Erythroblast (primary cell): Measurements from ENCODE around the gene AADAT.
"Not testable (repeated sequence)": the region's sequence is repeated elsewhere in the genome, so short reads cannot be mapped to it uniquely, and the experiment has no call there.

Source experiments
- DNase-seq, 2 experiments: peaks; one replicate each; lab custom pipeline; 2025; lab: John Stamatoyannopoulos, UW
- GATA1 ChIP-seq: IDR thresholded peaks from 2 replicates; pipeline ENCODE4 v1.6.1; 2011; ENCODE audit warnings: low read depth, mild to moderate bottlenecking, control low read depth, low read length, moderate library complexity
- POLR2A ChIP-seq: IDR thresholded peaks from 2 replicates; pipeline ENCODE4 v1.6.1; 2011; ENCODE audit warnings: mild to moderate bottlenecking, low read length

The AADAT gene

DNA sequence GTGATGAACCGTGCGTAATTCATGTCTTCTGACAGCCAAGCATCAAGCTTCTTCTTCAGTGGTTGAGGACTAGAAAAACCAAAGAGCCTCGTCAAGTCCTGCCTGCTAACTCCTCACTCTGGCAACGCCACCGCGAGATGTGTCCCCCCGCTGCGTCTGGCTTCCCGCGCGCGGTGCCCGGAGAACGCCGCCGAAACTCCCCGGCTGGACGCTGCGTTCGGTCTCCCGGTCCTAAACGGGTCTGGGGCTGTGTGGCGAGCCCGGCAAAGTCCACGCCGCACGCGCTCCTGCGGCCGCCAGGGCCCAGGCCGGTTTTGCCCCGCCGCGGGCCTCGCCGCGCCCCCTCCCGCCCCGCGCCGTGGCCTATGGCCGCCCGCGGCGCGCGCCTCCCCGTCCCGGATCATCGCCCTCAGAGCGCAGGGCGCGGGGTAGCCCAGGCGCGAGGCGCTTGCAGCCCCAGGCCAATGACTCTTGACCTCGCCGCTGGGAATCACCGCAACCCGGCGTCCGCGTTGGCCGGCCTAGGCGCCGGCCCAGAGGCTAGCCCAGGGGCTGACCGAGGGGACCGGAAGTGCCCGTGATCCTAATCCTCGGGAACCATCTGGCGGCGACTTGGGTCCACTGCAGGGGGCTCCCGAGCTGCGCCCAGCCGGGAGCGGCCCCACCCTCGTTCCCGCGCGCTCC is at the start of gene AADAT:
TSS of gene AADAT (minus strand) at position 289 of the 684 bp plus-strand sequence. CDS start at position 23, 266 bp downstream.
- TF ChIP-seq POLR2A, result no peak
- TF ChIP-seq GATA1, result no peak
- DNase-seq, result peak; percentile 84 to 86

DNA sequence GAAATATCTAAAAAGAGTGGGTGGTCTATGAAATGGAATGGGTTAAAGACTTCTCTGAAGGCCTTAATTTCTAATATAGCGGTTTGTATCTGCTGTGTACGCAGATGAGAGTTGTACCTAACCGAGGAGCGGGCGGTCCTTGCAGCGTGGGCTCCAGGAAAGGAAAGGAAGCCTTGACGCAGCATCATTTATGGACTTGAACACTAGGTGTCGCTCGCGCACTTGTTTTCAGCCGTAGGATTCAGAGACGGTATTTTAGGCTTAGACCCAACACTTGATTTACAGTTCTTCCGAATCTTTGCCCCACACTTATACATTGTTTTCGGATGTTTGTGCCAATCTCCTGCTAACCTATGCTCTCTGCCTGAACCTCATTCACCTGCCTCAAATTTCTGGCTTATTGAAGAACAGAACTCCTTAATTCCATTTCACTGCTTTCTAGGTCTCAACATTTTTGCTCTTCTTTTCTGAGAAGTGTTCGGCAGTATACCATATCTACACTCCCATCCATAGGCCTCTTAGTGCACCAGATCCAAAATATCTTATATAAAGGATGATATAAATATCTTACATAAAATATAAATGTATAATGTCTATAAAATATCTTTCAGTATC is 48.9 kb upstream of the AADAT start:
- no peak for TF ChIP-seq POLR2A
- no peak for TF ChIP-seq GATA1
- DNase-seq, result peak; percentile 72 to 85

DNA sequence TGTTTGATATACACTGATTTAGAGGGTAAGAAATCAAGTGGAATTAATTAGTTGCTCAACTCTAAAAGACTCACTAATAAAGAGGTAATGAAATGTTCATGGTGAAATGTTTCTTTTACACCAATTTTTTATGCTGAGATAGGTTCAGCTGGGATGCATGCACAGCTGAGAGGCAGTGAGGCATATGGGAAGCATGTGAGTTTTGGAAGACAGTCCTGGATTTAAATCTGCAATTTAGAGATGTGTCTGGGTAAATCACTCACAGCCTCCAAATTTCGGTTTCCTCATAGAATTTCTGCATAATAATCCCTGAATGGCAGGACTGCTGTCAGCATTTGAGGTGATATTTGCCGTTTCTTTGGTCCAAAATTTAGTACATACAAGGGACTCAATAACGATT is 48.2 kb upstream of the AADAT start:
- DNase-seq, result no peak
- no peak for TF ChIP-seq POLR2A
- TF ChIP-seq GATA1, result no peak

DNA sequence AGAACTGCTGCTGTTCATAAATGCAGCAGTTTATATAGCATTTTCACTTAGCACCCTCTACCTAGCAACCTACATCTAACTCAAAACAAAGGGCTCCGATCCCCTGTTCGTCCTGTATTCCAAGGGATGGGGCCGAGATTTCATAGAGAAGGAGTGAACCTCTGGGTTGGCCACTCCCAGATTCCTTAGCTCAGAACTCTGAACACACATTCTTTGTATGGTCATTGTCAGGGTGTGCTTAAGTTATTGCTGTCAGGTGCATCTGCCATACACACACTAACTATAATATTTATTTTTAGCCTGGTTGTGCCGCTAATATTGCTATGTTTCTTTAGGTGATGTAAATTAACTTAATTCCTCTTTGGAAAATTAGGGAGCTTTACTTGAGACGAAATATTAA is 47.7 kb upstream of the AADAT start:
- TF ChIP-seq GATA1 (no peak), POLR2A (no peak)
- DNase-seq, result no peak

DNA sequence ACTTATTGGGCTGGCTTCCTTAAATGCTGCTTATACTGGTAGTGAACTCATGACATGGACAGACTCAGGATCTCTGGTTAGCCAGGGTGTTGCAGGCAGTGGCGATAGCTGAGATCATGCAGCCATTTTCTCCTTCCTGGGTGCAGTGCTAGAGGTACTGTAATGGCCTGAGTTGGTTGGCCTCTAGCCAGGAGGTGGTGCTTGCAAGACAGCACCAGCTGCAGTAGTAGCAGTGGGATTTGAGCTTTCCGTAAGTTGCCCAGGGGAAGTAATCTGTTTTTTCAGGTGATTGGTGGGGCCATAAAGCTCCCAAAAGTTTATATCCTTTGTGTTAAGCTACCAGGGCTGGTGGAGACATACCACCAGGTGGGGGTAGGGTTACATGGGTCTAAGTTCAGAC is 45.1 kb upstream of the AADAT start:
- TF ChIP-seq GATA1 (no peak), POLR2A (no peak)
- DNase-seq, result no peak

DNA sequence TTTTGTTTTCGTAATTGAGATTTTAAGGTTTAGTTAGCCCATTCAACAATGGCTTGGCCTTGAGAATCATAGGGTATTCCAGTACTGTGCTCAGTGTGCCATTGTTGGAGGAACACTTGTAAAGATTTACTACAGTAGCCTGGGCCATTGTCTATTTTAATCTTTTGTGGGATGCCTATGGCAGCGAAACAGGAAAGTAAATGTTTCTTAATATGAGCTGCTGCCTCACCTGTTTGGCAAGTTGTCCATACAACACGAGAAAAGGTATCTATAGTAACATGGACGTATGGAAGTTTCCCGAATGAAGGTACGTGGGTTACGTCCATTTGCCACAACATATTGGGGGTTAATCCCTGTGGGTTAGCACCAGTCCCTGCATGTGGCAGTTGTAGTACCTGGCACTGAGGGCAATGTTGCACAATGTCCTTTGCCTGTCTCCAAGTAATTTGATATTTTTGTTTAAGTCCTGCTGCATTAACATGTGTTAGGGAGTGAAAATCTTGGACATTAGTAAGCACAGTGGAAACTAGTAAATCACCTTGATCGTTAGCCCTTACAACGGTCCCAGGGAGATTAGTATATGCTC is 38.6 kb upstream of the AADAT start:
- no peak for TF ChIP-seq POLR2A
- no peak for TF ChIP-seq GATA1
- no peak for DNase-seq

DNA sequence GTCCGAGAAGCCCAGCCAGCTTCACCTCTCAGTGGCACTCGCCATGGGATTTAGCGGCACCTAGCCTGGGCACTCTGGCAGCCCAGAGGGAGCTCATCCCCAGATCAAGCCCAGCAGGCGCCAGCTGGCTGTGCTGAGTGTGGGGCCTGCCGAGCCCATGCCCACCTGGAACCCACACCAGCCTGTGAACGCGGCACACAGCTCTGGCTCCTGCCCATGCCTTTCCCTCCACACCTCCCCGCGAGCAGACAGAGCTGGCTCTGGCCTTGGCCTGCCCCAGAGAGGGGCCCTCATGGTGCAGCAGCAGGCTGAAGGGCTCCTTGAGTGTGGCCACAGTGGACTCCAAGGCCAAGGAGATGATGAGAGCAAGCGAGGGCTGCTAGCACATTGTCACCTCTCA is 38.0 kb upstream of the AADAT start:
- DNase-seq, result no peak
- TF ChIP-seq POLR2A, result no peak
- TF ChIP-seq GATA1, result no peak

DNA sequence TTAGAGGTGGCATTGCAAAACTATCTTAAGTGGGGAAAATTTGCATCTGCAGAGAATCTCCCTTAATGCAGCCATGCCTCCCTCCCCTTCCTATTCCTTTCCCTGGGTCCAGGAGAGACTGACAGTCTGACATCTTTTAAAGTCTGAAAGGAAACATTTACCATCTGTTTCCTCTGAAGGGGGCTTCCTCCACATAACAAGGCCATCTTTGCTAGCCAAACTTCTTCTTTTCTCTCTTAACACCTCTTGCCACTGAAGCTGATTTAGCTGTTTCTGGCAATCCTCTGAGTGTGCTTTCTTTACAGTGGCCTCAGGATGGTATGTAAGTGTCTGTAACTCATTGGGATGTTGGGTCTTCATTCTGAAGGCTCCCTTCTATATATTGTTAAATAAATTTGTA is 34.6 kb upstream of the AADAT start:
- TF ChIP-seq GATA1 (no peak), POLR2A (no peak)
- DNase-seq, result no peak

DNA sequence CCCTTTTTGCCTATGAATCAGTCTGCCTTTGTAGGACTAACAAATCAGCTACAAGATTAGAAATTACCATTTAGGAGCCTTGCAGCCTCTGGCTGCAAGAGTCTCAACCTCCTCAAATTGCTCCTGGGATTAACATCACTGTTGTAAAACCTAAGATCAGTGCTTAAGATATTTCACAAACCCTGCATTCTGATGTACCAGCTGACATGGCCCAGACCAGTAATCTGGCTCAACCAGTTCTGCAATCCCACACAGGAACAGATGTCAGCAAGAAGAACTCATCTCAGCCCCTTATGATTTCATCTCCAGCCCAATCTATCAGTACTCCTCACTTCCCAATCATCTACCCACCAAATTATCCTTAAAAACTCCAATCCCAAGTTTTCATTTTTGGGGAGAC is 32.5 kb upstream of the AADAT start:
- TF ChIP-seq GATA1 (no peak), POLR2A (no peak)
- DNase-seq, result no peak

DNA sequence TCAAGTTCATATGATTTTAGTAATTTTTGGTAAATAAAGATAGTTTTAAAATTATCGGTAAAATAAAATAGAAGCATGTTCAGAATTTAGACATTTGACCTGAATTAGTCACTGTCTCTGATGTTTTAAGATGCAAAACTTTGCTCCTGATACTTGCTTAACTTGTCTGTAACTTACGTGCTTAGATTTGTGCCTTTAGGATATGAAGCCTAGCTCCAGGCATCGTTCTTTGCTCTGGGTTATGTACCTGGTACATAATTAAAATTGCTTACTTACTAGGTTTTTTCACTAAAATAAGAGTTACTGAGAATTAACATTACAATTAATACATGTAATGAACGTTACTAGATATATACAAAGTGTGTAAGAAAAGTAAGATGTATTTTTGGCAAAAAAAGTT is 24.9 kb upstream of the AADAT start:
- TF ChIP-seq GATA1 (no peak), POLR2A (no peak)
- no peak for DNase-seq

DNA sequence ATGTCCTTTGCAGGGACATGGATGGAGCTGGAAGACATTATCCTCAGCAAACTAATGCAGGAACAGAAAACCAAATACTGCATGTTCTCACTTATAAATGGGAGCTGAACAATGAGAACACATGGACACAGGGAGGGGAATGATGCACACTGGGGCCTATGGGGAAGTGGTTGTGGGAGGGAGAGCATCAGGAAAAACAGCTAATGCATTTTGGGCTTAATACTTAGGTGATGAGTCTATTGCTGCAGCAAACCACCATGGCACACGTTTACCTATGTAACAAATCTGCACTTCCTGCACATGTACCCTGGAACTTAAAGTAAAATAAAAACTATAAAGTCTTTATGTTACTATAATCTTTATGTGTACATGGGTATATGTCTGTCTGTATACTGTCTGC is 24.4 kb upstream of the AADAT start:
- not testable (repeated sequence) for DNase-seq

DNA sequence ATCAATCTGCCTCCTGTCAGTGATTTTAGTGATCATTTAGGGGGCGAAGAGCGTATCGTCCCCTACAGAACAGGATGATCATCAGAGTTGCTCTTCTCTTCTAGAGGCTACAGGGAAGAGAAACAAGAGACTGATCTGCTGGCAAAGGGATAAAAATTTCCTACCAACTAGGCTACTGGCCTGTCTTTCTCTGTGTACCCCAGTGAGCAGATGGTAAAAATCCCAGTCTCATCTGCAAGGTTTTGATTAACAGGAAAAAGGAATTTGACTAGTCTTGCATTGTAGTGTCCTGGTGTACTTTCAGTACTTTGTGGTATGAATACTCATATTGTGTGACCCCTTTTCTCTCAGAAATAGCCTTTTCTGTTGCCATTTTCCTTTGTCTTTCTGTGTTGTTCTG is 21.8 kb upstream of the AADAT start:
- no peak for DNase-seq
- TF ChIP-seq GATA1, result no peak
- no peak for TF ChIP-seq POLR2A

DNA sequence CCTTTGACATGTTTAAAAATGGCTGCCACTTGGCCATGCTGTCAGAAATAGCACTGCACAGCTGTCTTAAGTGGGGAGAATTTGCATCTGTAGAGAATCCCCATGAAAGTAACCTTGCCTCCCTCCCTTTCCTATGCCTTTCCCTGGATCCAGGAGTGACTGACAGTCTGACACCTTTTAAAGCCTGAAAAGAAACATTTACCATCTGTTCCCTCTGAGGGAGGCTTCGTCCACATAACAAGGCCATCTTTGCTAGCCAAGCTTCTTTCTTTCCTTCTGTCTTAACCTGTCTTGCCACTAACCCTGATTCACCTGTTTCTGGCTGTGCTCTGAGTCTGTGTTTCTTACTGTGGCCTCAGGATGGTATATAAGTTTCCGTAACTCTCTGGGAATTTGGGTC is 21.3 kb upstream of the AADAT start:
- TF ChIP-seq POLR2A (no peak), GATA1 (no peak)
- DNase-seq, result no peak

DNA sequence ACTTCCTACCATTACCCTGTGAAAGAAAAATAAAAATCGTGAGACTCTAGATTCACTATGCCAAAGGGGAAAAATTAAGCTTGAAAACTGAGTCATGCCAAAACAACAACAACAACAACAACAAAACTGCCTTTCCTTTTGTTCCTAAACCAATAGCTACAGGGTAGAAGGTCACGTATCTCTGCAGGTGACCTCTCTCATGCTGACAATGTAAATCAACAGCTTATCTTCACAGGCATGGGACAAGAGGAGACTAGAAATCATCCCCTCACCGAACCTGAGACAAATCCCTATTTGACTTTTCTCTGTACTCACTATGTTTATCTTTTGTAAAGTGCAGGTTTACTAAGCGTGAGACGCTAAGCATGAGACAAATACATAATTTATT is 20.5 kb upstream of the AADAT start:
- DNase-seq, result no peak
- TF ChIP-seq POLR2A (no peak), GATA1 (no peak)
